GM12878 (cell line): ENCODE results near the gene LCN9. TPM values are rescaled to one million over a fixed set of nuclear protein-coding genes. Genes with fewer than 3 reads are reported as not detected.

Experiments
- ATAC-seq: fragments of 200-7000 bp; cut with Tn5 transposase; 3 replicates; pipeline ENCODE4 v1.9.1; 2020; ENCODE audit warnings: mild to moderate bottlenecking, moderate library complexity
- BruUV-seq: library from RNA; stranded (reverse); fragments of 400-500 nt; replicated peaks from 2 replicates; lab custom pipeline; 2021; lab: Mats Ljungman, UMichigan
- CTCF ChIA-PET: fragments of 300-600 bp; sonication (Branson Sonifier 250); formaldehyde crosslinking; extraction: SDS; loops from one replicate; lab custom pipeline; 2021; ENCODE audit warnings: inconsistent platforms; lab: Yijun Ruan, JAX
- POLR2A ChIA-PET: fragments of 350-600 bp; formaldehyde crosslinking; extraction: SDS; loops from one replicate; lab custom pipeline; 2021; ENCODE audit warnings: inconsistent platforms; lab: Charles Lee
- RAD21 ChIA-PET: fragments of 300-600 bp; sonication (Branson Sonifier 250); formaldehyde crosslinking; loops from one replicate; lab custom pipeline; 2023; ENCODE audit warnings: antibody characterized with exemption; ENCODE audit not compliant: unreplicated experiment; lab: Charles Lee
- SMC1A ChIA-PET: fragments of 300-600 bp; sonication (Branson Sonifier 250); formaldehyde crosslinking; loops from one replicate; lab custom pipeline; 2023; ENCODE audit not compliant: unreplicated experiment, uncharacterized antibody; lab: Charles Lee
- DNase-seq: peaks from one replicate; pipeline ENCODE4 v3.0.0-alpha.2; 2011; ENCODE audit warnings: low read depth, low spot score
- FAIRE-seq: peaks from 3 replicates; lab custom pipeline; 2011; peaks lifted over from hg19 to GRCh38; lab: Jason Lieb, UNC
- H2AFZ ChIP-seq: 2 replicates; pipeline ENCODE4 v1.6.0; 2011; ENCODE audit warnings: low read depth, low read length, control low read depth; ENCODE audit not compliant: control insufficient read depth
- H3K27ac ChIP-seq: 2 replicates; pipeline ENCODE4 v1.5.1; 2011; ENCODE audit warnings: control low read depth; ENCODE audit not compliant: control insufficient read depth, insufficient read depth
- H3K27me3 ChIP-seq, 2 experiments: replicated peaks in 1 of 2; 2 replicates each; pipeline versions ENCODE4 v1.6.0 to v1.6.1; 2011; ENCODE audit warnings: low read length in 1 of 2; ENCODE audit not compliant: control insufficient read depth in 2 of 2, insufficient read depth in 2 of 2
- H3K36me3 ChIP-seq, 2 experiments: 2 replicates each; pipeline ENCODE4 v1.5.1; 2011; ENCODE audit warnings: low read length in 1 of 2; ENCODE audit not compliant: control insufficient read depth in 2 of 2, insufficient read depth in 2 of 2
- H3K4me1 ChIP-seq: 2 replicates; pipeline ENCODE4 v1.6.1; 2011; ENCODE audit warnings: mild to moderate bottlenecking, low read length, moderate library complexity, mixed read lengths; ENCODE audit not compliant: control insufficient read depth, insufficient read depth
- H3K4me2 ChIP-seq: 2 replicates; pipeline ENCODE4 v1.6.0; 2011; ENCODE audit warnings: control low read depth; ENCODE audit not compliant: control insufficient read depth, insufficient read depth
- H3K4me3 ChIP-seq: fragments of 200-600 bp; sonication (generic); 2 replicates; pipeline ENCODE4 v1.5.1; 2016
- H3K79me2 ChIP-seq: 2 replicates; pipeline ENCODE4 v1.6.0; 2011; ENCODE audit warnings: low read length; ENCODE audit not compliant: control insufficient read depth, insufficient read depth
- H3K9ac ChIP-seq: 2 replicates; pipeline ENCODE4 v1.8.0; 2011; ENCODE audit warnings: low read length, control low read depth, mixed read lengths; ENCODE audit not compliant: control insufficient read depth, insufficient read depth
- H3K9me3 ChIP-seq: replicated peaks from 3 replicates; pipeline ENCODE4 v1.5.1; 2011; ENCODE audit warnings: mild to moderate bottlenecking, low read length; ENCODE audit not compliant: control insufficient read depth, insufficient read depth
- H4K20me1 ChIP-seq: 2 replicates; pipeline ENCODE4 v1.6.0; 2011; ENCODE audit not compliant: control insufficient read depth, insufficient read depth
- BHLHE40 ChIP-seq, 2 experiments: fragments of 450-650 bp in 1 of 2; IDR thresholded peaks; 2 replicates each; pipeline ENCODE4 v1.6.1; 2011 to 2017; ENCODE audit warnings: low read depth in 2 of 2, borderline replicate concordance in 1 of 2, improper control_type of control experiment in 1 of 2, low read length in 1 of 2, mild to moderate bottlenecking in 1 of 2
- CHD2 ChIP-seq: IDR thresholded peaks from 2 replicates; pipeline ENCODE4 v1.6.1; 2011; ENCODE audit warnings: low read depth, low read length, improper control_type of control experiment, borderline replicate concordance
- ETV6 ChIP-seq, 2 experiments: fragments of 450-650 bp in 1 of 2; IDR thresholded peaks in 1 of 2; conservative IDR thresholded peaks in 1 of 2; 2 replicates each; pipeline ENCODE4 v1.6.1; 2014; ENCODE audit warnings: antibody characterized with exemption in 1 of 2, borderline replicate concordance in 1 of 2, low read depth in 1 of 2, mild to moderate bottlenecking in 1 of 2, moderate library complexity in 1 of 2
- IKZF1 ChIP-seq: fragments of 450-650 bp; conservative IDR thresholded peaks from 2 replicates; pipeline ENCODE4 v1.6.1; 2017; ENCODE audit warnings: antibody characterized with exemption, mild to moderate bottlenecking
- JUNB ChIP-seq: IDR thresholded peaks from 2 replicates; pipeline ENCODE4 v1.6.1; 2016; ENCODE audit warnings: antibody characterized with exemption, mild to moderate bottlenecking
- MYC ChIP-seq: IDR thresholded peaks from 2 replicates; pipeline ENCODE4 v1.6.1; 2011; ENCODE audit warnings: mild to moderate bottlenecking, low read length, moderate library complexity, inconsistent platforms; ENCODE audit not compliant: insufficient read depth, insufficient replicate concordance, insufficient read length, severe bottlenecking
- PAX5 ChIP-seq: IDR thresholded peaks from 2 replicates; pipeline ENCODE4 v1.6.1; 2011; ENCODE audit warnings: low read depth, low read length, borderline replicate concordance
- SREBF1 ChIP-seq: IDR thresholded peaks from 2 replicates; pipeline ENCODE4 v1.6.1; 2012; ENCODE audit warnings: mild to moderate bottlenecking, low read length
- TCF12 ChIP-seq: IDR thresholded peaks from 2 replicates; pipeline ENCODE4 v1.6.1; 2011; ENCODE audit warnings: low read depth, mild to moderate bottlenecking, low read length
- YBX1 ChIP-seq: fragments of 450-650 bp; IDR thresholded peaks from 2 replicates; pipeline ENCODE4 v1.6.1; 2016; ENCODE audit warnings: antibody characterized with exemption
- ZNF24 ChIP-seq: fragments of 450-650 bp; IDR thresholded peaks from 2 replicates; pipeline ENCODE4 v1.6.1; 2017; ENCODE audit warnings: antibody characterized with exemption, mild to moderate bottlenecking
- WGBS: methylation state at CpG from one replicate; pipeline ENCODE4 v1.1.6; 2016; ENCODE audit warnings: low lambda C conversion rate; ENCODE audit not compliant: insufficient replicate concordance, insufficient coverage; ENCODE audit errors: missing lambda C conversion rate; 5-methylcytosine and 5-hydroxymethylcytosine counted together
- in situ Hi-C: fragments of 300-500 bp; cut with MboI; formaldehyde crosslinking; loops from 9 replicates; pipeline ENCODE4 v1.14.3; 2018; ENCODE audit warnings: mixed read lengths
- intact Hi-C: fragments of 100-400 bp; cut with micrococcal nuclease; formaldehyde crosslinking; loops from one replicate; pipeline ENCODE4 v1.14.2; 2022; ENCODE audit not compliant: unreplicated experiment
- polyA plus RNA-seq, 11 experiments: library from polyadenylated mRNA; depleted of rRNA in 4 of 11; unstranded in 6 of 11; stranded (reverse) in 5 of 11; fragments of >200 nt; fragmentation: Nextera tagmentation in 4 of 11; fragmentation: Illumina TruSeq in 1 of 11; extraction: Ambion mirVana in 4 of 11; extraction: Trizol in 1 of 11; gene quantifications; 1 replicate in 1 of 11; 2 replicates in 10 of 11; pipeline versions ENCODE4 v1.2.1 to v1.2.3, GENCODE V29; 2011 to 2016; ENCODE audit warnings: inconsistent platforms in 2 of 11, missing spikeins in 2 of 11, low read depth in 1 of 11
- total RNA-seq, 4 experiments: library from RNA; depleted of rRNA in 3 of 4; stranded (reverse); fragments of >200 nt in 3 of 4; fragmentation: Illumina TruSeq in 1 of 4; extraction: Trizol in 1 of 4; gene quantifications; 2 replicates each; pipeline versions ENCODE4 v1.2.1 to v1.2.3, GENCODE V29; 2013 to 2021
- TF ChIP-seq, protein P1 (sequence below): fragments of 450-650 bp; IDR thresholded peaks from 2 replicates; pipeline ENCODE4 v1.6.1; 2016; ENCODE audit warnings: mild to moderate bottlenecking
- TF ChIP-seq, protein P2 (sequence below): fragments of 450-650 bp; formaldehyde crosslinking; IDR thresholded peaks from 2 replicates; pipeline ENCODE4 v1.4.0; 2020; ENCODE audit warnings: mild to moderate bottlenecking, moderate library complexity
- TF ChIP-seq, protein P3 (sequence below): fragments of 450-650 bp; IDR thresholded peaks from 2 replicates; pipeline ENCODE4 v1.6.1; 2017; ENCODE audit warnings: antibody characterized with exemption, mild to moderate bottlenecking, moderate library complexity
- TF ChIP-seq, protein P4 (sequence below): IDR thresholded peaks from 2 replicates; pipeline ENCODE4 v1.6.1; 2011; ENCODE audit warnings: mild to moderate bottlenecking, low read depth, low read length, moderate library complexity; ENCODE audit not compliant: insufficient replicate concordance

The LCN9 gene
- total and polyA plus RNA-seq, 10 of the 15 experiments (the other 5 are each of a cell fraction or from before 2014, with no cell fraction given), result not detected

DNA sequence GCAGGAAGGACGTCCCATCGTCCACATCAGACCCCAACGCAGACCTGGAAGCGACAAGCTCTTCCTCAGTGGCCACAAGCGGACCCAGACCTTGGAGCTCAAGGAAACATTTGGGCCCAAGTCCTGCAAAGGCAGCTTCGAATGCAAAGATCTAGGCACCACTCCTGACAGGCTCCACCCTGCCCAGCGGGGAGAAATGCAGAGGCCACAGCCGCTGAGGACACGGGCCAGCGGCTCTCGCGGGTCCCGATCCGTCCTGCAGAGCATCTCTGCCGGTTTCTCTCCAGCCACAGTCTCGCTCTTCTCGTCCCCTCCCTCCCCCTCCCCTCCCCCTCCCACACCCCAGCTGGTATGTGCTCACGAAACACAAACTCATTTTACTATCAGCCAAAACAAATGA, 31.3 kb downstream of the LCN9 start:
- no peak for TF ChIP-seq JUNB
- TF ChIP-seq MYC, result no peak
- TF ChIP-seq, protein P1, sequence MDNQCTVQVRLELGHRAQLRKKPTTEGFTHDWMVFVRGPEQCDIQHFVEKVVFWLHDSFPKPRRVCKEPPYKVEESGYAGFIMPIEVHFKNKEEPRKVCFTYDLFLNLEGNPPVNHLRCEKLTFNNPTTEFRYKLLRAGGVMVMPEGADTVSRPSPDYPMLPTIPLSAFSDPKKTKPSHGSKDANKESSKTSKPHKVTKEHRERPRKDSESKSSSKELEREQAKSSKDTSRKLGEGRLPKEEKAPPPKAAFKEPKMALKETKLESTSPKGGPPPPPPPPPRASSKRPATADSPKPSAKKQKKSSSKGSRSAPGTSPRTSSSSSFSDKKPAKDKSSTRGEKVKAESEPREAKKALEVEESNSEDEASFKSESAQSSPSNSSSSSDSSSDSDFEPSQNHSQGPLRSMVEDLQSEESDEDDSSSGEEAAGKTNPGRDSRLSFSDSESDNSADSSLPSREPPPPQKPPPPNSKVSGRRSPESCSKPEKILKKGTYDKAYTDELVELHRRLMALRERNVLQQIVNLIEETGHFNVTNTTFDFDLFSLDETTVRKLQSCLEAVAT, result no peak
- TF ChIP-seq IKZF1, result no peak
- TF ChIP-seq PAX5, result no peak
- no peak for TF ChIP-seq YBX1
- no peak for TF ChIP-seq ETV6 (conservative IDR thresholded peaks at IDR 0.05 in 1 of 2, IDR thresholded peaks at IDR 0.05 in 1 of 2; ENCODE audit: borderline replicate concordance in 1 of 2, low read depth in 1 of 2)
- no peak for TF ChIP-seq ZNF24
- no peak for TF ChIP-seq BHLHE40 (IDR thresholded peaks at IDR 0.05; ENCODE audit: borderline replicate concordance in 1 of 2, low read depth in 2 of 2, low read length in 1 of 2)
- TF ChIP-seq, protein P2, sequence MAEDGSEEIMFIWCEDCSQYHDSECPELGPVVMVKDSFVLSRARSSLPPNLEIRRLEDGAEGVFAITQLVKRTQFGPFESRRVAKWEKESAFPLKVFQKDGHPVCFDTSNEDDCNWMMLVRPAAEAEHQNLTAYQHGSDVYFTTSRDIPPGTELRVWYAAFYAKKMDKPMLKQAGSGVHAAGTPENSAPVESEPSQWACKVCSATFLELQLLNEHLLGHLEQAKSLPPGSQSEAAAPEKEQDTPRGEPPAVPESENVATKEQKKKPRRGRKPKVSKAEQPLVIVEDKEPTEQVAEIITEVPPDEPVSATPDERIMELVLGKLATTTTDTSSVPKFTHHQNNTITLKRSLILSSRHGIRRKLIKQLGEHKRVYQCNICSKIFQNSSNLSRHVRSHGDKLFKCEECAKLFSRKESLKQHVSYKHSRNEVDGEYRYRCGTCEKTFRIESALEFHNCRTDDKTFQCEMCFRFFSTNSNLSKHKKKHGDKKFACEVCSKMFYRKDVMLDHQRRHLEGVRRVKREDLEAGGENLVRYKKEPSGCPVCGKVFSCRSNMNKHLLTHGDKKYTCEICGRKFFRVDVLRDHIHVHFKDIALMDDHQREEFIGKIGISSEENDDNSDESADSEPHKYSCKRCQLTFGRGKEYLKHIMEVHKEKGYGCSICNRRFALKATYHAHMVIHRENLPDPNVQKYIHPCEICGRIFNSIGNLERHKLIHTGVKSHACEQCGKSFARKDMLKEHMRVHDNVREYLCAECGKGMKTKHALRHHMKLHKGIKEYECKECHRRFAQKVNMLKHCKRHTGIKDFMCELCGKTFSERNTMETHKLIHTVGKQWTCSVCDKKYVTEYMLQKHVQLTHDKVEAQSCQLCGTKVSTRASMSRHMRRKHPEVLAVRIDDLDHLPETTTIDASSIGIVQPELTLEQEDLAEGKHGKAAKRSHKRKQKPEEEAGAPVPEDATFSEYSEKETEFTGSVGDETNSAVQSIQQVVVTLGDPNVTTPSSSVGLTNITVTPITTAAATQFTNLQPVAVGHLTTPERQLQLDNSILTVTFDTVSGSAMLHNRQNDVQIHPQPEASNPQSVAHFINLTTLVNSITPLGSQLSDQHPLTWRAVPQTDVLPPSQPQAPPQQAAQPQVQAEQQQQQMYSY (CRISPR knock-in tag), result no peak
- no peak for TF ChIP-seq TCF12
- no peak for TF ChIP-seq CHD2
- TF ChIP-seq, protein P3, sequence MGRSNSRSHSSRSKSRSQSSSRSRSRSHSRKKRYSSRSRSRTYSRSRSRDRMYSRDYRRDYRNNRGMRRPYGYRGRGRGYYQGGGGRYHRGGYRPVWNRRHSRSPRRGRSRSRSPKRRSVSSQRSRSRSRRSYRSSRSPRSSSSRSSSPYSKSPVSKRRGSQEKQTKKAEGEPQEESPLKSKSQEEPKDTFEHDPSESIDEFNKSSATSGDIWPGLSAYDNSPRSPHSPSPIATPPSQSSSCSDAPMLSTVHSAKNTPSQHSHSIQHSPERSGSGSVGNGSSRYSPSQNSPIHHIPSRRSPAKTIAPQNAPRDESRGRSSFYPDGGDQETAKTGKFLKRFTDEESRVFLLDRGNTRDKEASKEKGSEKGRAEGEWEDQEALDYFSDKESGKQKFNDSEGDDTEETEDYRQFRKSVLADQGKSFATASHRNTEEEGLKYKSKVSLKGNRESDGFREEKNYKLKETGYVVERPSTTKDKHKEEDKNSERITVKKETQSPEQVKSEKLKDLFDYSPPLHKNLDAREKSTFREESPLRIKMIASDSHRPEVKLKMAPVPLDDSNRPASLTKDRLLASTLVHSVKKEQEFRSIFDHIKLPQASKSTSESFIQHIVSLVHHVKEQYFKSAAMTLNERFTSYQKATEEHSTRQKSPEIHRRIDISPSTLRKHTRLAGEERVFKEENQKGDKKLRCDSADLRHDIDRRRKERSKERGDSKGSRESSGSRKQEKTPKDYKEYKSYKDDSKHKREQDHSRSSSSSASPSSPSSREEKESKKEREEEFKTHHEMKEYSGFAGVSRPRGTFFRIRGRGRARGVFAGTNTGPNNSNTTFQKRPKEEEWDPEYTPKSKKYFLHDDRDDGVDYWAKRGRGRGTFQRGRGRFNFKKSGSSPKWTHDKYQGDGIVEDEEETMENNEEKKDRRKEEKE, result no peak
- TF ChIP-seq SREBF1, result no peak
- TF ChIP-seq, protein P4, sequence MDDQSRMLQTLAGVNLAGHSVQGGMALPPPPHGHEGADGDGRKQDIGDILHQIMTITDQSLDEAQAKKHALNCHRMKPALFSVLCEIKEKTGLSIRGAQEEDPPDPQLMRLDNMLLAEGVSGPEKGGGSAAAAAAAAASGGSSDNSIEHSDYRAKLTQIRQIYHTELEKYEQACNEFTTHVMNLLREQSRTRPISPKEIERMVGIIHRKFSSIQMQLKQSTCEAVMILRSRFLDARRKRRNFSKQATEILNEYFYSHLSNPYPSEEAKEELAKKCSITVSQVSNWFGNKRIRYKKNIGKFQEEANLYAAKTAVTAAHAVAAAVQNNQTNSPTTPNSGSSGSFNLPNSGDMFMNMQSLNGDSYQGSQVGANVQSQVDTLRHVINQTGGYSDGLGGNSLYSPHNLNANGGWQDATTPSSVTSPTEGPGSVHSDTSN, result no peak

More for the DNA sequence above, 31.3 kb downstream of the LCN9 start:
- Histone ChIP-seq H3K9ac (no peak overlapping the region), H3K27me3 (no peaks in the 10 kb centered on the region; a peak in 2 of 4 replicates), H3K79me2 (no peaks in the 10 kb centered on the region), H3K27ac (no peak overlapping the region), H3K4me1 (no peaks in the 10 kb centered on the region), H3K9me3 (no peaks in the 10 kb centered on the region), H4K20me1 (no peaks in the 10 kb centered on the region), H3K36me3 (no peaks in the 10 kb centered on the region), H3K4me2 (no peak overlapping the region), H2AFZ (no peak overlapping the region), H3K4me3 (no peak overlapping the region)
- CTCF ChIA-PET, result interaction anchor here (1.3 kb wide), 1 partner anchor 9 kb away, joined by 4 read pairs; no protein-coding TSS in a partner anchor
- RAD21 ChIA-PET, result no interaction called here
- SMC1A ChIA-PET, result no interaction called here
- ATAC-seq (no peak), FAIRE-seq (no peak), DNase-seq (no peak)
- in situ Hi-C loops (no loop called here), intact Hi-C loops (no loop called here)
- no TSS peak for BruUV-seq
- 34% methylated on average over 8 of the region's 18 CpGs for WGBS
- POLR2A ChIA-PET, result no interaction called here
